CD4-positive, alpha-beta T cell treated with Interleukin-4 for 4 hours (primary cell): Measurements from ENCODE around the gene HPCAL1.
"Not testable (repeated sequence)": the region's sequence is repeated elsewhere in the genome, so short reads cannot be mapped to it uniquely, and the experiment has no call there.

Experiments
- DNase-seq: peaks from one replicate; pipeline ENCODE4 v3.0.0-alpha.2; 2020

Gene HPCAL1

DNA sequence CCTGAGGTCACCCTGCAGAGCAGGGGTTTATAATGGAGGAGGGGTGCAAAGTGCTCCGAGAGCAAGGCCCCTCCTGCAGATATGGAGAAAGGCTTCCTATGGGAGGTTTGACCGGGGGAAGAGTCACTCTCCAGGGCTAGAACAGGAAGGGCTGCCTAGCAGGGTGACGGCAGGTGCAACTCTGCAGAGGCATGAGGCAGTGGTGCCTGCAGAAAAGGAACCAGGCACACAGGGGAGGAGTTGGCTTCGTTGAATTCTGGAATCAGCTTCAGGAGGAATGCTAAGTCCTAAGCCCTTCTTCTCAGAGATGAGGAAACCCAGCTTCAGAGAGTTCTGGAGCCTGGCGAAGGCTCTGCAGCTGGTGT lies 17.5 kb upstream of the HPCAL1 start:
- no peak for DNase-seq

- no peak for DNase-seq
Observed at GRCh38 chr2:10285556-10286198, 17.0 kb upstream of the HPCAL1 start.

DNA sequence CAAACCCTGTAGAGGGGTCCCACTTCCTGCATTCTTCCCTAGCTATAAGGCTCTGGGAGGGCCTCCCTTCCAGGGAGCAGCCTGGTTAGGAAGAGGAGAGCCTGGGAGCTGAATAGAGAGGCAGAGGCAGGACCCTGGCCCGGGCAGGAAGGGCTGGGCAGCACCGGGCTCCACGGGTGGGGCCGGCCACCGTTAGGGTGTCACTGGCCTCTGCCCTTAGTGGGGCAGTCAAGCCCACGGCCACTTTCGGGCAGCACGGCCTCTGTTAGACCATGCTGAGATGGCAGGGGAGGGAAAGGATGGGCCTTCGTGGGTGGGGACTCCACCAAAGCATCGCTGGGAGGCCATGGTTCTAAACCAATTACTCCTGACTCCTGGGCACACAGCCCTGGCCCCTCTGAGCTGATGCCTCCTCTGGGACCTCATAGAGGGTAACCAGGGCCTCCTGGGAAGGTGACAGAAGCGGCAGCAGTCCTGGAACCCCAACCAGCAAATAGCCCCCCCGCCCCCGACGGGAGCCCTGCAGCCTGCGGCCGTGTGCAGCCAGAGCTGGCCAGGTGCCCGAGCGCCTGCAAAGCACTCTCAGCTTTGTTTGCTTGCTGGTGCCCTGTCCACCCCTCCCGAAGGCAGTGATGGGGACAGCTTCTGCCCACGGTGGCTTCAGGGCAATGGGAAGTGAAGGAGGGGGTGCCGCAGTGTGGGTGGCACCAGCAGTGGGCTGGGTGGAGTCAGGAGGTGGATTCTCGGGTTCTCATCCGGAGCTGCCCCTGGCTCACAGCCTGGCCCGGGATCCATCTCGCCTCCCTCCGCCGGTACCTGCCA lies 16.3 kb upstream of the HPCAL1 start:
- DNase-seq: no peak

- DNase-seq: no peak
Observed at GRCh38 chr2:10287761-10288160, 14.9 kb upstream of the HPCAL1 start.

DNA sequence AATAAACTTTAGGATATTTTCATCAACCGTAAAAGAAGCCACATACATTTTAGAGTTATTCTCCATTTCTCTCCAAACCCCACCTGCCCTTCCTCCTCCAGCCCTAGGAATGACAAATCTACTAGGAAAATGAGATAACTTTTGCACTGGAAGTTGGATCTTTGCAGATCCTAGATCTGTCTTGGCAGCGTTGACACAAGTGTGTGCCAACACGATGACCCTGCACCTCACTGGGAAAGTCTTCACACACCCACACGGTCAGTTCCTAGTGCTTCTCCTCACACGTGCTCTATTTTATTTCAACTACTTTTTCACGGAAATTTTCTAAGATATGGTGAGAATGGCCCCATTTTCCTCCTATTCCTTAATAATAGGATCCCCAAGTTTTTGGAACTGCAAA lies 14.1 kb upstream of the HPCAL1 start:
- no peak for DNase-seq

DNA sequence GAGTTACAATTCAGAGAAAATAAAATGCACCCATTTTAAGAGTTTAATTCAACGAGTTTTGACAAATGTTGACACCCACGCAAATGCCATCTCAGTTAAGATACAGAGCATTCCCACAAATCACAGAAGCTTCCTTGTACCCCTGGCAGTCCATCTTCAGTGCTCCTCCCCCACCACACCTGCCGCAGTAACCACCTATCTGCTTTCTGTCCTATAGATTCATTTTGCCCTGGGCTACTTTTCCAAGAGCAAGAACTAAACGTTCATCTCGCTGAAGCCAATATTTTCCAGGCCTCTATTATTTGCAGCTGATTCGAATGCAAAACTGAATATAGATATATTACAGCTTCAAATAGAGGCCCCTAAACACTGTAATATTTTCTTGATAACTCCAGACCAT lies 13.4 kb upstream of the HPCAL1 start:
- no peak for DNase-seq

DNA sequence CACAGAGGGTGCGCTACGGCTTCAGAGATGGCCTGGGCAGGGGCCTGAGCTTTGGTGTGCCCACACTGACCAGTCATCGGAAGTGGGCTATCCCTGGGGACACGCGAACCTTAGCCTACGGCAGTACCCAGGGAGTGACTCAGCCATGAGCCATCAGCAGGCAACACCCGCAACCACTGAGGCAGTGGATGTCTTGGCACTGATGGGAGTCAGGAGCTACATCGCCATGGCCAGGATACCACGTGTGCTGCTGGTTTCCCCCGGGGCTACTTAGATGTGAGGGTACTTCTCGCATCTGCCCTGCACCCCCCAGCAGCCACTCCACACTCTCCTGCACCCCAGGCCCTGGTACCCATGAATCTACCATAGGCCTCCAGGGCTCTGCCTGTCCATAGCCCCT lies 12.8 kb upstream of the HPCAL1 start:
- DNase-seq: no peak

- DNase-seq: not testable (repeated sequence)
Observed at GRCh38 chr2:10291376-10291775, 11.3 kb upstream of the HPCAL1 start.

DNA sequence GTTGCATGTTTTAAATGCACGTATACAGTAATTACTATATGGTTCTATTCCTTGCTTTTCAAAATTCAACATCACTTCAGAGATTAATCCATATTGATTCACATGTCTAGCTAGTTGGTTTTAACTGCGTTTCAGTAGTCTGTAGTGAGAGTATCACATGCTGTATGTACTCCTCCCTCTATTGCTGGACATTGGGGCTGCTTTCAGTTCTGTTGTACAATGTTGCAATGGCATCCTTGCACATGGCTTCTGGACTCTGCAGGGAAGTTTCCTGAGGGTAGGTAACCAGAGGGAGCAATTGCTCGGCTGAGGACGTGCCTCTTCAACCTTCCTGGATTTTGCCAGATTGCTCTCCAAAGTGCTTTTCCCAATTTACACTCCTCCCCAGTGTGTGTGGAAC lies 10.7 kb upstream of the HPCAL1 start:
- DNase-seq: no peak

GRCh38 chr2:10293603-10294002 lies 9.1 kb upstream of the HPCAL1 start:
- DNase-seq: no peak

DNA sequence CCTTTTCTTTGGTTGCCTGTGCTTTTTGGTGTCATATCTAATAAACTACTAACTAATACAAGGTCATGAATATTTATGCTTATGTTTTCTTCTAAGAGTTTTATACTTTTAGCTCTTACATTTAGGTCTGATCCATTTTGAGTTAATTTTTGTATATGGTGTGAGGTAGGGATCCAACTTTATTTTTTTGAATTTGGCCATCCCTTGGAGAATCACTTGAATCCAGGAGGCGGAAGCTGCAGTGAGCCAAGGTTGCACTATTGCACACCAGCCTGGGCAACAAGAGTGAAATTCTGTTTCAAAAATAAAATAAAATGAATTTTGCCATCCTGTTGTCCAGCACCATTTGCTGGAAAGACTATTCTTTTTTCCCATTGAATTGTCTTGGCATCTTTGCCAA lies 8.6 kb upstream of the HPCAL1 start:
- no peak for DNase-seq

GRCh38 chr2:10295649-10296048 lies 7.1 kb upstream of the HPCAL1 start:
- DNase-seq: not testable (repeated sequence)

GRCh38 chr2:10296142-10296541 lies 6.6 kb upstream of the HPCAL1 start:
- no peak for DNase-seq

DNA sequence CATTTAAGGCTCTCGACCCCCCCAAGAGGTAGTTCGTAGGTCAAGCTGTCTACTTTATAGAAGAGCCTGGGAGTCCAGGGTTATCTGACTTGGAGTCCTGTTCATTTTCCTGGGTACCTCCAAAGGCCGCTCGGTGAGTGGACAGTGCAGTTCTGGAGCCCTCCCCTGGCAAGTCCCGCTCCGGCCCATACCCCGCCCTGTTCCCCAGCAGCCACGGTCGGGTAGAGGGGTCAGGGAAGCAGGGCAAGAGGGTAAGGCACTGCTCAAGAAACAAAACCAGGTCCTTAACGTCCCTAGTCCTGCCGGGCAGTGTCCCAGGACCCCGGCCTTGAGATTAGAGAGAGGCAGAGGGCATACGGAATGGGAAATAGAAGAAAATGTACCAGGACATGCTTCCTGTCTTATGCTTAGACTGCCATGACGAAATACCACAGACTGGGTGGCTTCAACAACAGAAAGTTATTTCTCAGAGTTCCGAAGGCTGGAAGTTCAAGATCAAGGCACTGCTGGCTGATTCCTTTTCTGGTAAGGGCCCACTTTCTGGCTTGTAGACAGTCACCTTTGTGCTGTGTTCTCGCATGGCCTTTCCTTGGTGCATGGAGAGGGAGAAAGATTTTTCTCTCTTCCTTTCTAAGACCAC lies 5.4 kb upstream of the HPCAL1 start:
- no peak for DNase-seq

DNA sequence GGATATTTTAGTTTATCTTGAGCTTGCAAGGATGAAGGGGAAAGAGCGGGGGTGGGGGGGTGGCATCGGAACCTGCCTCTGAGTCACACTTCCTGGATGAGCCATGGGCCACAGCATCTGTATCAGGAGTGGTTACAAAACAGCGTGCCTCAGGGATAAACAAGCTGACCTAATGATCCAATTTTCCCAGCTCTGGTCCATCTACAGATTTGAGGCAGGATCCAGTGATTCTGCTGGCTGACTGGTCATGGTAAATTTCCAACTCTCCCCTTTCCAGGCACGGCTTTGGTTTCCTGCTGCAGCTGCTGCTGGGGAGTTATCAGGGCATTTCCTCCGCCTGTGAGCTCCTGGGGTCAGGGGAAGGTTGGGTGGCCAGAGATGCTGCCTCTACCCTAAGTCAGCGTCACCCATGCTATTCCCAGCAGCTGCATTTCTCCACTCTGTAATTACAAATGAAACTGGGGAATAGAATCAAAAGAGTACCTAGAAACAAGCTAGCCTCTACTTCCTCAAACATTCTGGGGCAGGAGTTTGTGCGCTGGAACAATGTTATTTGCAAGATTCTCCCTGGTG lies 4.7 kb upstream of the HPCAL1 start:
- peak; percentile 62 for DNase-seq

GRCh38 chr2:10298777-10299176 lies 3.9 kb upstream of the HPCAL1 start:
- DNase-seq: not testable (repeated sequence)

GRCh38 chr2:10300328-10300920 lies 2.3 kb upstream of the HPCAL1 start:
- DNase-seq: no peak

GRCh38 chr2:10300997-10301940 lies 1.4 kb upstream of the HPCAL1 start:
- DNase-seq: no peak

GRCh38 chr2:10301941-10302478 lies 694 bp upstream of the HPCAL1 start:
- DNase-seq: no peak

DNA sequence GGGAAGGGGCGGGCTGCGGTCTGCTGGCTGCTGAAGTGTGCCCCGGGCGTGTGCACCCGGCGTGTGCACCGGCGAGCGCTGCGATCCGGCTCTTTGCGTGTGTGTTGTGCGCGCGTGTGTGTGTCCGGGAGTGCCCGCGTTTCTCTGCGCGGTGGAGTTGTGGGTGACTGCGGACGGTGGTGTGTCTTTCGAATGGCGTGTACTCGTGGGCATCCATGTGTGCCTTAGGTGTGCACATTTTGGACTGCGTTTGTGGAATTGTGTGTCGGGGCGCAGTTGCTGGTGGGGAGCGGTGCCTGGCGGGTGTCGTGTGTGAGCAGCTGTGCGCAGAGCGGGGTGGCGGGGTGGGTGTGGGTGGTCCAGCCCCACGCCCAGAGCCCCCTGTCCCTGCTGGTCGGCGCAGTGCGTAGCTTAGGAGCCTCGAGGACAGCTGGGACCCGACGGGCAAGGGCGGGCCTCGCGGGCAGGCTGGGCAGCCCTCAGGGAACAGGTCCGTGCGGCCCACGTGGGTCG lies 533 bp downstream of the HPCAL1 start:
- no peak for DNase-seq

GRCh38 chr2:10303694-10304378 lies 1.1 kb downstream of the HPCAL1 start:
- DNase-seq: peak; percentile 36
